Measurements from ENCODE around the gene PCLO. TPM values are rescaled to one million over a fixed set of nuclear protein-coding genes. Genes with fewer than 3 reads are reported as not detected.

The PCLO gene
- total RNA-seq, 4 donors from 2014 or later: 2.3 to 5.0 (median 2.7) TPM

- H3K4me3 ChIP-seq: no peak overlapping the region
- H3K36me3 ChIP-seq: no peaks in the 10 kb centered on the region
- no peak overlapping the region for H3K27ac ChIP-seq (replicated peaks in 1 of 4)
- intact Hi-C loops (cut with DNase I): no loop called here
- H3K4me1 ChIP-seq: no peaks in the 10 kb centered on the region
- H3K9me3 ChIP-seq: no peaks in the 10 kb centered on the region
- DNase-seq (ENCODE audit: extremely low spot score): no peak
- WGBS: 91% methylated on average over 5 of the region's 5 CpGs
- TF ChIP-seq, protein P1, sequence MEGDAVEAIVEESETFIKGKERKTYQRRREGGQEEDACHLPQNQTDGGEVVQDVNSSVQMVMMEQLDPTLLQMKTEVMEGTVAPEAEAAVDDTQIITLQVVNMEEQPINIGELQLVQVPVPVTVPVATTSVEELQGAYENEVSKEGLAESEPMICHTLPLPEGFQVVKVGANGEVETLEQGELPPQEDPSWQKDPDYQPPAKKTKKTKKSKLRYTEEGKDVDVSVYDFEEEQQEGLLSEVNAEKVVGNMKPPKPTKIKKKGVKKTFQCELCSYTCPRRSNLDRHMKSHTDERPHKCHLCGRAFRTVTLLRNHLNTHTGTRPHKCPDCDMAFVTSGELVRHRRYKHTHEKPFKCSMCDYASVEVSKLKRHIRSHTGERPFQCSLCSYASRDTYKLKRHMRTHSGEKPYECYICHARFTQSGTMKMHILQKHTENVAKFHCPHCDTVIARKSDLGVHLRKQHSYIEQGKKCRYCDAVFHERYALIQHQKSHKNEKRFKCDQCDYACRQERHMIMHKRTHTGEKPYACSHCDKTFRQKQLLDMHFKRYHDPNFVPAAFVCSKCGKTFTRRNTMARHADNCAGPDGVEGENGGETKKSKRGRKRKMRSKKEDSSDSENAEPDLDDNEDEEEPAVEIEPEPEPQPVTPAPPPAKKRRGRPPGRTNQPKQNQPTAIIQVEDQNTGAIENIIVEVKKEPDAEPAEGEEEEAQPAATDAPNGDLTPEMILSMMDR (IDR thresholded peaks at IDR 0.05): no peak
- TF ChIP-seq POLR2AphosphoS5 (IDR thresholded peaks at IDR 0.05) (no peak), POLR2A (IDR thresholded peaks at IDR 0.05; ENCODE audit: low read depth) (no peak), EP300 (IDR thresholded peaks at IDR 0.05) (no peak)
- no peaks in the 10 kb centered on the region for H3K27me3 ChIP-seq
Measured at GRCh38 chr7:82755705-82756551, 406.8 kb downstream of the PCLO start.

DNA sequence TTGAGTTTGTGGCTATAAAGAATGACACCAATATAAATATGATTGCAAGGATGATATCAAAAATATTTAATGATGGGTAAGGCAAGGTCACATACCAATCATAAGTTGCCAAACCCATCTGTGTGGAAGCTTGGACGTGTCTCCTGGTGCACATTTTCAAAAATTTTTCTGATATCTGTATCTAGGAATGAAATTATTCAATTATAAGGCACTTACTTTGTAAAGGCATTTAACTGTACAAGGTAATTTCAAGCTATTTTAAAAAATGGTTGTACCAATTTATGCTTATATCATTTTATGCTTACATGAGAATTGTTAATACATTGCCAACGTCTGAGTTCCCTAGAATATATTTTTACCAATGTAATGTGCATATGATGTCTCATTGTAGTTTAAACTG lies 412.7 kb downstream of the PCLO start:
- H3K36me3 ChIP-seq: no peaks in the 10 kb centered on the region
- no peaks in the 10 kb centered on the region for H3K27me3 ChIP-seq
- no peak overlapping the region for H3K4me3 ChIP-seq
- no peaks in the 10 kb centered on the region for H3K9me3 ChIP-seq
- TF ChIP-seq EP300 (IDR thresholded peaks at IDR 0.05) (no peak), POLR2A (IDR thresholded peaks at IDR 0.05; ENCODE audit: low read depth) (no peak), POLR2AphosphoS5 (IDR thresholded peaks at IDR 0.05) (no peak)
- TF ChIP-seq, protein P1 (IDR thresholded peaks at IDR 0.05): no peak
- H3K4me1 ChIP-seq: no peaks in the 10 kb centered on the region
- 72% methylated on average over 2 of the region's 2 CpGs for WGBS
- H3K27ac ChIP-seq (replicated peaks in 1 of 4): no peak overlapping the region
- intact Hi-C loops (cut with DNase I): no loop called here
- no peak for DNase-seq (ENCODE audit: extremely low spot score)

- H3K4me1 ChIP-seq: no peaks in the 10 kb centered on the region
- intact Hi-C loops (cut with DNase I): no loop called here
- no peaks in the 10 kb centered on the region for H3K9me3 ChIP-seq
- TF ChIP-seq POLR2AphosphoS5 (IDR thresholded peaks at IDR 0.05) (no peak), POLR2A (IDR thresholded peaks at IDR 0.05; ENCODE audit: low read depth) (no peak), EP300 (IDR thresholded peaks at IDR 0.05) (no peak)
- TF ChIP-seq, protein P1 (IDR thresholded peaks at IDR 0.05): no peak
- no peak for DNase-seq (ENCODE audit: extremely low spot score)
- no peak overlapping the region for H3K4me3 ChIP-seq
- WGBS: 95% methylated on average over 3 of the region's 3 CpGs
- H3K36me3 ChIP-seq: no peaks in the 10 kb centered on the region
- no peak overlapping the region for H3K27ac ChIP-seq (replicated peaks in 1 of 4)
- no peaks in the 10 kb centered on the region for H3K27me3 ChIP-seq
Measured at GRCh38 chr7:82745820-82746219, 416.9 kb downstream of the PCLO start.

DNA sequence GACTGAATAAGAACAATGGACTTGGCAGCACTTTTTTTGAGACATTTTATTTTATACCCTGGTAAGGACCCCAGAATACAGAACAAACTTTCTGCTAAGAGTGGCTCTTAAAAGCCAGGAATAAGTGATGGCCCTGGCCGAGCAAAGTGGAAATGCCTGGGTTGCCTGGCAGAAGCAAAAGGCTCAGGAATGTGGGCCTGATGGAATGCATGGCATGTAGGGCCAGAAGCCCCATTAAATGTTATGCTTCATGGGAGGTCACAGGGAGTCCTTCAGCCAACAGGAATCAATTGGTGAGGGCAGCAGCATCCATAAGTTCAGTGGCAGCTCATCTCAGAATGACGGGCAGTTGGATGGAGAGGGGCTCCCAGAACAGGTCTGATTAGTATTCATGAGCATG lies 417.6 kb downstream of the PCLO start:
- 76% methylated on average over 2 of the region's 2 CpGs for WGBS
- H3K4me3 ChIP-seq: no peak overlapping the region
- intact Hi-C loops (cut with DNase I): no loop called here

More for the DNA sequence above, 417.6 kb downstream of the PCLO start:
- no peaks in the 10 kb centered on the region for H3K36me3 ChIP-seq
- no peaks in the 10 kb centered on the region for H3K9me3 ChIP-seq
- TF ChIP-seq EP300 (IDR thresholded peaks at IDR 0.05) (no peak), POLR2AphosphoS5 (IDR thresholded peaks at IDR 0.05) (no peak), POLR2A (IDR thresholded peaks at IDR 0.05; ENCODE audit: low read depth) (no peak)
- TF ChIP-seq, protein P1 (IDR thresholded peaks at IDR 0.05): no peak
- H3K27me3 ChIP-seq: no peaks in the 10 kb centered on the region
- no peak overlapping the region for H3K27ac ChIP-seq (replicated peaks in 1 of 4)
- no peaks in the 10 kb centered on the region for H3K4me1 ChIP-seq
- no peak for DNase-seq (ENCODE audit: extremely low spot score)

Measured in esophagus muscularis mucosa (tissue), 4 donors.